ENCODE data around the gene STAG1.

- TF ChIP-seq CTCF (IDR thresholded peaks at IDR 0.05) (no peak), ZFX (IDR thresholded peaks at IDR 0.05; ENCODE audit: borderline replicate concordance) (no peak)
Observed at GRCh38 chr3:136366289-136366688, 385.9 kb downstream of the STAG1 start.

Measured in 22Rv1 (cell line).